GM12878 (cell line): ENCODE data around the gene TDRD10. TPM values are rescaled to one million over a fixed set of nuclear protein-coding genes. Genes with fewer than 3 reads are reported as not detected.
"Not testable (repeated sequence)": the region's sequence is repeated elsewhere in the genome, so short reads cannot be mapped to it uniquely, and the experiment has no call there.

Experiments used
- ATAC-seq: fragments of 200-7000 bp; cut with Tn5 transposase; 3 replicates; pipeline ENCODE4 v1.9.1; 2020; ENCODE audit warnings: mild to moderate bottlenecking, moderate library complexity
- BruUV-seq: library from RNA; stranded (reverse); fragments of 400-500 nt; replicated peaks from 2 replicates; lab custom pipeline; 2021; lab: Mats Ljungman, UMichigan
- CTCF ChIA-PET: fragments of 300-600 bp; sonication (Branson Sonifier 250); formaldehyde crosslinking; extraction: SDS; loops from one replicate; lab custom pipeline; 2021; ENCODE audit warnings: inconsistent platforms; lab: Yijun Ruan, JAX
- POLR2A ChIA-PET: fragments of 350-600 bp; formaldehyde crosslinking; extraction: SDS; loops from one replicate; lab custom pipeline; 2021; ENCODE audit warnings: inconsistent platforms; lab: Charles Lee
- RAD21 ChIA-PET: fragments of 300-600 bp; sonication (Branson Sonifier 250); formaldehyde crosslinking; loops from one replicate; lab custom pipeline; 2023; ENCODE audit warnings: antibody characterized with exemption; ENCODE audit not compliant: unreplicated experiment; lab: Charles Lee
- SMC1A ChIA-PET: fragments of 300-600 bp; sonication (Branson Sonifier 250); formaldehyde crosslinking; loops from one replicate; lab custom pipeline; 2023; ENCODE audit not compliant: unreplicated experiment, uncharacterized antibody; lab: Charles Lee
- DNase-seq: peaks from one replicate; pipeline ENCODE4 v3.0.0-alpha.2; 2011; ENCODE audit warnings: low read depth, low spot score
- FAIRE-seq: peaks from 3 replicates; lab custom pipeline; 2011; peaks lifted over from hg19 to GRCh38; lab: Jason Lieb, UNC
- H2AFZ ChIP-seq: 2 replicates; pipeline ENCODE4 v1.6.0; 2011; ENCODE audit warnings: low read depth, low read length, control low read depth; ENCODE audit not compliant: control insufficient read depth
- H3K27ac ChIP-seq: 2 replicates; pipeline ENCODE4 v1.5.1; 2011; ENCODE audit warnings: control low read depth; ENCODE audit not compliant: control insufficient read depth, insufficient read depth
- H3K27me3 ChIP-seq, 2 experiments: replicated peaks in 1 of 2; 2 replicates each; pipeline versions ENCODE4 v1.6.0 to v1.6.1; 2011; ENCODE audit warnings: low read length in 1 of 2; ENCODE audit not compliant: control insufficient read depth in 2 of 2, insufficient read depth in 2 of 2
- H3K36me3 ChIP-seq, 2 experiments: 2 replicates each; pipeline ENCODE4 v1.5.1; 2011; ENCODE audit warnings: low read length in 1 of 2; ENCODE audit not compliant: control insufficient read depth in 2 of 2, insufficient read depth in 2 of 2
- H3K4me1 ChIP-seq: 2 replicates; pipeline ENCODE4 v1.6.1; 2011; ENCODE audit warnings: mild to moderate bottlenecking, low read length, moderate library complexity, mixed read lengths; ENCODE audit not compliant: control insufficient read depth, insufficient read depth
- H3K4me2 ChIP-seq: 2 replicates; pipeline ENCODE4 v1.6.0; 2011; ENCODE audit warnings: control low read depth; ENCODE audit not compliant: control insufficient read depth, insufficient read depth
- H3K4me3 ChIP-seq: fragments of 200-600 bp; sonication (generic); 2 replicates; pipeline ENCODE4 v1.5.1; 2016
- H3K79me2 ChIP-seq: 2 replicates; pipeline ENCODE4 v1.6.0; 2011; ENCODE audit warnings: low read length; ENCODE audit not compliant: control insufficient read depth, insufficient read depth
- H3K9ac ChIP-seq: 2 replicates; pipeline ENCODE4 v1.8.0; 2011; ENCODE audit warnings: low read length, control low read depth, mixed read lengths; ENCODE audit not compliant: control insufficient read depth, insufficient read depth
- H3K9me3 ChIP-seq: replicated peaks from 3 replicates; pipeline ENCODE4 v1.5.1; 2011; ENCODE audit warnings: mild to moderate bottlenecking, low read length; ENCODE audit not compliant: control insufficient read depth, insufficient read depth
- H4K20me1 ChIP-seq: 2 replicates; pipeline ENCODE4 v1.6.0; 2011; ENCODE audit not compliant: control insufficient read depth, insufficient read depth
- BCL11A ChIP-seq: IDR thresholded peaks from 2 replicates; pipeline ENCODE4 v1.6.1; 2011; ENCODE audit warnings: low read depth, low read length
- HDAC2 ChIP-seq: fragments of 200-600 bp; sonication (generic); IDR thresholded peaks from 2 replicates; pipeline ENCODE4 v1.6.1; 2017
- IRF4 ChIP-seq: IDR thresholded peaks from 2 replicates; pipeline ENCODE4 v1.6.1; 2011; ENCODE audit warnings: low read depth, low read length
- IRF5 ChIP-seq: fragments of 450-650 bp; IDR thresholded peaks from 2 replicates; pipeline ENCODE4 v1.6.1; 2017; ENCODE audit warnings: borderline replicate concordance
- MYC ChIP-seq: IDR thresholded peaks from 2 replicates; pipeline ENCODE4 v1.6.1; 2011; ENCODE audit warnings: mild to moderate bottlenecking, low read length, moderate library complexity, inconsistent platforms; ENCODE audit not compliant: insufficient read depth, insufficient replicate concordance, insufficient read length, severe bottlenecking
- NKRF ChIP-seq: fragments of 450-650 bp; conservative IDR thresholded peaks from 2 replicates; pipeline ENCODE4 v1.6.1; 2017; ENCODE audit warnings: mild to moderate bottlenecking, moderate library complexity
- RAD21 ChIP-seq: IDR thresholded peaks from 2 replicates; pipeline ENCODE4 v1.6.1; 2011; ENCODE audit warnings: mild to moderate bottlenecking, low read depth, low read length, moderate library complexity; ENCODE audit not compliant: insufficient read depth
- SIX5 ChIP-seq: IDR thresholded peaks from 2 replicates; pipeline ENCODE4 v1.6.1; 2011; ENCODE audit warnings: mild to moderate bottlenecking, low read depth, low read length, moderate library complexity; ENCODE audit not compliant: severe bottlenecking
- SMC3 ChIP-seq: IDR thresholded peaks from 2 replicates; pipeline ENCODE4 v1.6.1; 2011; ENCODE audit warnings: low read length, improper control_type of control experiment, borderline replicate concordance
- SREBF2 ChIP-seq: IDR thresholded peaks from 2 replicates; pipeline ENCODE4 v1.6.1; 2012; ENCODE audit warnings: mild to moderate bottlenecking, low read length
- SUPT20H ChIP-seq: IDR thresholded peaks from 2 replicates; pipeline ENCODE4 v1.6.1; 2011; ENCODE audit warnings: low read depth, mild to moderate bottlenecking, low read length, moderate library complexity, borderline replicate concordance; ENCODE audit not compliant: control insufficient read depth
- TBL1XR1 ChIP-seq: IDR thresholded peaks from 2 replicates; pipeline ENCODE4 v1.6.1; 2012; ENCODE audit warnings: low read depth, low read length, improper control_type of control experiment
- ZNF274 ChIP-seq: IDR thresholded peaks from one replicate; pipeline ENCODE4 v1.8.0; 2011; ENCODE audit not compliant: insufficient read length, insufficient read depth
- WGBS: methylation state at CpG from one replicate; pipeline ENCODE4 v1.1.6; 2016; ENCODE audit warnings: low lambda C conversion rate; ENCODE audit not compliant: insufficient replicate concordance, insufficient coverage; ENCODE audit errors: missing lambda C conversion rate; 5-methylcytosine and 5-hydroxymethylcytosine counted together
- in situ Hi-C: fragments of 300-500 bp; cut with MboI; formaldehyde crosslinking; loops from 9 replicates; pipeline ENCODE4 v1.14.3; 2018; ENCODE audit warnings: mixed read lengths
- intact Hi-C: fragments of 100-400 bp; cut with micrococcal nuclease; formaldehyde crosslinking; loops from one replicate; pipeline ENCODE4 v1.14.2; 2022; ENCODE audit not compliant: unreplicated experiment
- polyA plus RNA-seq, 11 experiments: library from polyadenylated mRNA; depleted of rRNA in 4 of 11; unstranded in 6 of 11; stranded (reverse) in 5 of 11; fragments of >200 nt; fragmentation: Nextera tagmentation in 4 of 11; fragmentation: Illumina TruSeq in 1 of 11; extraction: Ambion mirVana in 4 of 11; extraction: Trizol in 1 of 11; gene quantifications; 1 replicate in 1 of 11; 2 replicates in 10 of 11; pipeline versions ENCODE4 v1.2.1 to v1.2.3, GENCODE V29; 2011 to 2016; ENCODE audit warnings: inconsistent platforms in 2 of 11, missing spikeins in 2 of 11, low read depth in 1 of 11
- total RNA-seq, 4 experiments: library from RNA; depleted of rRNA in 3 of 4; stranded (reverse); fragments of >200 nt in 3 of 4; fragmentation: Illumina TruSeq in 1 of 4; extraction: Trizol in 1 of 4; gene quantifications; 2 replicates each; pipeline versions ENCODE4 v1.2.1 to v1.2.3, GENCODE V29; 2013 to 2021

The TDRD10 gene
- total and polyA plus RNA-seq, 10 of the 15 experiments (the other 5 are each of a cell fraction or from before 2014, with no cell fraction given): not detected

- CTCF ChIA-PET: interaction anchor here (1.7 kb wide), 2 partner anchors 48 to 194 kb away, joined by 4 to 5 read pairs; no protein-coding TSS in a partner anchor
- H4K20me1 ChIP-seq: no peaks in the 10 kb centered on the region
- TF ChIP-seq BCL11A (no peak), TBL1XR1 (no peak), HDAC2 (no peak), NKRF (no peak), SUPT20H (no peak), IRF5 (no peak), IRF4 (no peak), SMC3 (no peak), ZNF274 (no peak), RAD21 (no peak), SIX5 (no peak), MYC (no peak), SREBF2 (no peak)
- H3K27ac ChIP-seq: no peak overlapping the region
- no peak overlapping the region for H3K4me3 ChIP-seq
- FAIRE-seq: no peak
- POLR2A ChIA-PET: no interaction called here
- H3K79me2 ChIP-seq: no peaks in the 10 kb centered on the region
- H3K9me3 ChIP-seq: no peaks in the 10 kb centered on the region; the same call in 2 of the 3 replicates
- intact Hi-C loops: no loop called here
- no TSS peak for BruUV-seq
- SMC1A ChIA-PET: no interaction called here
- H3K9ac ChIP-seq: no peak overlapping the region
- H3K36me3 ChIP-seq: no peaks in the 10 kb centered on the region
- H3K4me2 ChIP-seq: no peak overlapping the region
- H3K4me1 ChIP-seq: no peaks in the 10 kb centered on the region
- no peak for DNase-seq
- no peaks in the 10 kb centered on the region; a peak in 1 of 4 replicates for H3K27me3 ChIP-seq
- ATAC-seq: no peak
- WGBS: 67% methylated on average over 6 of the region's 6 CpGs
- H2AFZ ChIP-seq: no peak overlapping the region
- RAD21 ChIA-PET: no interaction called here
- in situ Hi-C loops: no loop called here
Measured at GRCh38 chr1:154529308-154529707, 27.3 kb downstream of the TDRD10 start.

GRCh38 chr1:154531950-154532349, 29.9 kb downstream of the TDRD10 start:
- ChIA-PET CTCF (interaction anchor here (1.0 to 1.8 kb wide), 5 partner anchors 14 to 64 kb away, joined by 3 to 5 read pairs (median 4); no protein-coding TSS in a partner anchor), SMC1A (interaction anchor here (1.0 kb wide), 1 partner anchor 15 kb away, joined by 3 read pairs; no protein-coding TSS in a partner anchor)
- ATAC-seq, H3K4me1 ChIP-seq, H2AFZ ChIP-seq, H3K9ac ChIP-seq, H4K20me1 ChIP-seq, in situ Hi-C loops, RAD21 ChIA-PET, H3K4me3 ChIP-seq, H3K27me3 ChIP-seq, H3K36me3 ChIP-seq, H3K9me3 ChIP-seq, POLR2A ChIA-PET, H3K79me2 ChIP-seq, H3K4me2 ChIP-seq, intact Hi-C loops, DNase-seq, FAIRE-seq, BruUV-seq, H3K27ac ChIP-seq: not testable (repeated sequence)
- WGBS: 84% methylated on average over 13 of the region's 13 CpGs
